Measurements from ENCODE around the gene FARP1.
"Not testable (repeated sequence)": the region's sequence is repeated elsewhere in the genome, so short reads cannot be mapped to it uniquely, and the experiment has no call there.

The FARP1 gene

DNA sequence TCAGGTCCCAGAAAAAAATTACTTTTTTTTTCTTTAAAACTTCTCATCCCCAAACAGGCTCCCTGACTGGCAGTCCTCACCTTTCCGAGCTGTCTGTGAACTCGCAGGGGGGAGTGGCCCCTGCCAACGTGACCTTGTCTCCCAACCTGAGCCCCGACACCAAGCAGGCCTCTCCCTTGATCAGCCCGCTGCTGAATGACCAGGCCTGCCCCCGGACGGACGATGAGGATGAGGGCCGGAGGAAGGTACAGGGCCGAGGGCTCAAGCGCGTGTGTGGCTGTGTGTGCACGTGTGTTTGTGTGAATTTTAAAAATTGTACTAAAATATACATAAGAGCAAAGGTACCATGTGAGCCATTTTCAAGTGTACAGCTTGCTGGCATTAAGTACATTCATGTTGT lies 266.4 kb downstream of the FARP1 start:
- DNase-seq: no peak

DNA sequence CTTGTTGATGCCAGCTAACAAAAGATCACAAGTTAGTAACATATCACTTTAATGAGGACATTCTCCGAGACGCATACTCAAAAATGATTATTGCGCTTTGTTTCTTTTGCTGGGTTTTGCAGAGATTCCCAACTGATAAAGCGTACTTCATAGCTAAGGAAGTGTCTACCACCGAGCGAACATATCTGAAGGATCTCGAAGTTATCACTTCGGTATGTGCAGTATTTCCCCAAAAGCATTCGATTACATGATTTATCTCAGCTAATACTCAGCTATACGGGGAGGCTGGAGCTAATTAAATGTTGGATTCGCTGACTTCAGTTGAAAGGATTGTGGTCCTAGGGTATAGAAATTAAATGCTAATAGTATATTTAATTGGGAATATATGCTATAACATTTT lies 267.7 kb downstream of the FARP1 start:
- no peak for DNase-seq

DNA sequence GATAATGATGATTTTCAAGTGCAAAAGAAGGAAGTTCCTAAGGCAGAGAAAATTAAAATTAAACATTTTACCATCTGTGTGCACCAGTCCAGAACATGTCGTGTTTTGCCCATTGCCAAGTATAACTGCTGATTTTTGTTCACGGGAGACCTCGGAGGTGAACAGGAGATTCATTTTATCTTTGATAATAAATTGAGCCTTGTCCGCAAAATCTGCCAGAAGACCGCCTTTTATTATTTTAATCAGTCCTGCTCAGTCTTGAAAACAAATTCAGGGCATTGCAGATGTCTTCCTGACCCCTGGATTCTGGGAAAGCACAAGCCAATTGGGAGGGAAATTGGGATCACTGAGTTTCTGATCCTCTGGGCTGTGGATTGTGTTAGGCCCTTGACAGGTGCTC lies 268.1 kb downstream of the FARP1 start:
- DNase-seq: no peak

DNA sequence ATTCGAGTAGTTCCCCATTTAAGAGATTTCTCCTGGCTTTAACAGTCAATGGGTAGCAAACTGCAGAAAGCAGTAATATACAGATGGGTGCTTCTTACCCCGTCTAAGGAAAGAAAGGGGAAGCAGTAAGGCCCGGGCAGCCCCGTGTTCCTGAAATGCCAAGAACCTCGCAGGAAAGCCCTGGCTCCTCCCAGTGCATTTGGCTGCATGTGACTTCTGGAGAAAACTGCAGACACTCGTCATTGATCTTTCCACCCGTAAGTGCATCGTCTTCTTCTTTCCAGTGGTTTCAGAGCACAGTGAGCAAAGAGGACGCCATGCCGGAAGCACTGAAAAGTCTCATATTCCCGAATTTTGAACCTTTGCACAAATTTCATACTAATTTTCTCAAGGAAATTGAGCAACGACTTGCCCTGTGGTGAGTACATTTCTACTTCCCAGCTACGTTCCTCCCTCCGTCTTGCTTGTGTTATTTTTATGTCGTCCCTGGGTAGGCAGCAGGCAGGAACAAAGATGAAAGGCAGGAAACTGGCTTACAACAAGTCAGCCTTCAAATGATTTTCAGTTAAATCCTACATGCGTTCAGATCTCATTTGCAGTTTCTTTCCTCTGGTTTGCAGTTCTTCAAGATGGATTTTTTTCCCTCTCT lies 268.8 kb downstream of the FARP1 start:
- peak; percentile 18 for DNase-seq

DNA sequence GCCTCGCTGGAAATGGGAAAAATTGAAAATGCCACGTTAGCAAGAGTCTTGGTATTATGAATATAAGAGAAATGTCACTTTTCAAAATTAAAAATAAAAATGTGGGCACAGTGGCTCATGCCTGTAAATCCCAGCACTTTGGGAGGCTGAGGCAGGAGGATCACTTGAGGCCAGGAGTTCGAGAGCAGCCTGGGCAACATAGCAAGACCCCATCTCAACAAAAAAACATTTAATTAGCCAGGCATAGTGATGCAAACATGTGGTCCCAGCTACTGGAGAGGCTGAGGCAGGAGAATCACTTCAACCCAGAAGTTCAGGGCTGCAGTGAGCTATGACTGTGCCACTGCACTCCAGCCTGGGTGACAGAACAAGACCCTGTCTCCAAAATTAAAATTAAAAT lies 270.4 kb downstream of the FARP1 start:
- DNase-seq: not testable (repeated sequence)

DNA sequence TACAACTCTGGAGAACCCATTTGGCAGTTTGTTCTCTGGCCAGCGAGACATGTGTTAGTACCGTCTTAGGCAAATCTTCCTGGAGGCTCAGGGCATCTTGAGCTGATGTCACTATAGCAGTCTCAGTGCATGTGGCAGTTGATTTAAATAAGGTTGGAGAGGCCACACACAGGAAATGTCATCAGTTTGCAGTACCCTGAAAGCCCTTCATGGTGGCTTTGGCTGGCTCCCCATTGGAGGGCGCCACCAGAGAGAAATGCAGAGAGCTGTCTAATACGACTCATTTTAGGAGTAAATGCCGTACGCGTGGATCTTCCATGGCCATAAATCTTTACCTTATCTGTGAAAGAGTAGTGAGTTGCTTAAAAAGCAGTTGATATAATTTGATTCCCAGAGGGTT lies 270.9 kb downstream of the FARP1 start:
- DNase-seq: no peak

DNA sequence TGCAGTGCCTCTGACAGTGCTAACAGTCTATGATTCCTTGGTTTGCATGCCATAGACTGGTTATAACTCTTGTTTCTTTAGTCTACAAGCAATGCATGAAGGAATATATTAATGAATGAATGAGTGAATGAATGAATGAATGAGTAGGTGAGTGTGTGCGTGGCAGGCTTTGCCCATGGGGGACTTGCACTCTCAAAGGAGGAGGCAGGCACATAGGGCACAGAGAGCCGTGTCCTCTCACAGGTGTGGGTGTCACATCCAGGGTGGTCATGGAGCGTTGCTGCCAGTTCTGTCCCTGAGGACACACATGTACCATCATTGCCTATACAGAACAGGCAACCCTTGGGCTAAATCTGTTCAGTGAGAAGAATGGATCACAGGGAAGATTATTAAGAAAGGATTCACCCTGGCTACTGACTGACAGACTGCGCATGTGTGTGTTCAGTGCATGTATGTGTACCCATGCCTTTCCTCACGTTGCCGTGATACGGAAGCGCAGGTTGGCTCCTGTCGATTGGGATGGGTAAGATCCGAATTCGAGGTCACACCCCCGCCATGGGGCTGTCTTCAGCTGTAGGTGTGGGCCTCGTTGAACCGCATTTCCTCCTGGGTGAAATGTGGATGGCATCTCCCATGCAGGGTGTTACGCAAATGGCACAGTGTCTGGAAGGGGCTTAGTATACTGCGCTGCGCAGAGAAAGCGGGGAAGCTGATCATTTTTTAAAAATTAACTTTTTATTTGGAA lies 272.6 kb downstream of the FARP1 start:
- no peak for DNase-seq

DNA sequence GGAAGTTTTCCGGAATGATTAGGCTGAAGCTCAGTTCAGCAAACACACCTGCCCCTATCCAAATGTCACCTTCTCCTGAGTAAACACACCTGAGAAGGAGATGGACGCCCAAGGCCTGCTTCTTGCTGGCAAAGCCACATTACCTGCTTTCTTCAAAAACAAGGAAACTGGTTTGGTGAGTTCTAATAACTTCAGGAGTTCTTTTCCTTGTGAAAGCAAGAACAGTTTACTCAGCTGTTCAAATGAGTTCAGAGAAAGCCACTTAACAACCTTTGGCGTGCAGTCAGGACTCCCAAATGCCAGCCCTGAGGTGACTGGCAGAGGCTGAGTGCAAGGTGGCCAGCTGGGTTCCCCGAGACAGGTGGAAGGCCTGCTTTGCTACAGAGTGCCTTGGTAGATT lies 273.5 kb downstream of the FARP1 start:
- no peak for DNase-seq

DNA sequence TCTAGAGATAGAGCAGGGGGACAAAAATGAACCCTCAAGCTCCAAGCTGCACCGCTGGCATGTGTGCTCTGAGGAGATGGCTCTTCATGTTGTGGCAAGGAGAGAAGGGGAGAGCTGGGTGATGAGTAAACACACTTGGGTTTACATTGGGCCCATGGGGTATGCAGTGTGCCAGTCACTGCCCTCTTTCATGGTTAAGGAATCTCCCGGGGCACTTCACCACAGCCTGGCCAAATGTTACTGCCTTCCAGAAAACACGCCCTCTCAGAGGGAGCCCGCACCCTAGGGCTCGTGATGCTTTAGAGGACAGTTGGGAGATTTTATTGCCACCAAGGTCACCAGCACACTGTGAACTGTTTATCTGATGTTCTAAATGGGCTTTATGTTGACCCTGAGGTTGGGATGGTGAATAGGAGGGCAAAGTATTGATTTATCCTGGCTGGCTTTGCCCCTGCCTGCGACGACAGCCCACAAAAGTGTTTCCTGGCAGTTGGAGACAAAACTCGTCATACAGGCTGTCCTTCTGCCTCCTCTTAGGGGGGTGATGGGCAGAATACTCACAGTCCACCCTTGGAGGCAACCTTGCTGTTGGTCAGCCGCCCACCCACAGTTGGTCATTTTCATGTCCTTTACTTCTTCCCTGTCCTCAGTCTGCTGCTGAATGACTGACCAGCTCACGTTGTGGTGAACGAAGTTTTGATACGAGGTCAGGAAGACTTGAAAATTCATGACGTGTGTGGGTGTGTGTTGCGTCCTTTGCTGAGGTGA lies 277.1 kb downstream of the FARP1 start:
- DNase-seq: no peak

DNA sequence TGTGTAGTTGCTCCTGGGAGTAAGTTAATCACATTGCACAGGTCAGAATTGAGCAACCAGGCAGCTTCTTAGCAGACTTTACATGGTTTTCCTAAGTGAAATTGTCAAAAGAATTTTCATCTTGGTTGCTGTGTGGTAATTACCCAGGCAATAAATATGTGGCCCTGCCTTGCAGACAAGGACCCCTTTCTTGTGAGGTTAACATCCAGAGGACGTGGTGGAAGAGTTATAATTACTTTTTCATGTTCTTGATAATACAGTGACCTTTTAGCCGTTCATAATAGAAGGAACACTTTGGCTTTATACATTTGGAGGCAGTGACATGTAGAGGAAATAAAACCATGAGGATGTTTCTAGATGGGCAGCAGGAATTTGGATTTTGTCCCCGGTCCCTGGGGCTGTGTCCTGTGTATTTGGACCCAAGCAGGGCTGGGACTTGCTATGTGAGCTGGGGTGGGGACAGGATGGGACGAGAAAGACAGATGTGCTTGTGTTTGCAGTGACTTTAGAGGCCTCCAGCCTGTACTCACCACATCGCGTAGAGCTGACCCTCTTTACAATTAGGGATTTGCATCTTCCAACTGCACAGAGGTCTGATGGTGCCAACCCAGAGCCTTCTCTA lies 277.8 kb downstream of the FARP1 start:
- DNase-seq: no peak

DNA sequence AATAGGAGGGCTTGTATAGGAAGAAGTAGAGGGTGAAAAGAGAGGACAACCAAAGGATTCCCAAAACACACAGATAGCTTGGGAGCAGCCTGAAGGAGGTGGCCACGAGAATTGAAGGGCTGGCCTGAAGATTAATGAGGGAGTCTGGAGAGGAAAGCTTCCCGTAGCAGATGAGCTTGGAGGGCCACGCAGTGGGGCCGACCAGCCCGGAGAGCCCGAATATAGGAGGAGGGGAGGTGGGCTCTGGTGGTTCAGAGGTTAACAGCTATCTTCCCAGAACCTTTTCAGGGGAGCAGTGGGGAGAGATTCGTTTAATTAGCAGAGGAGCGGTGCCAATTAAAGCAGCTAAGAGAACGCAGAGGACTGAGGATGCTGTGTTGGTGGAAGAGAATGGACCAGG lies 279.2 kb downstream of the FARP1 start:
- DNase-seq: no peak

DNA sequence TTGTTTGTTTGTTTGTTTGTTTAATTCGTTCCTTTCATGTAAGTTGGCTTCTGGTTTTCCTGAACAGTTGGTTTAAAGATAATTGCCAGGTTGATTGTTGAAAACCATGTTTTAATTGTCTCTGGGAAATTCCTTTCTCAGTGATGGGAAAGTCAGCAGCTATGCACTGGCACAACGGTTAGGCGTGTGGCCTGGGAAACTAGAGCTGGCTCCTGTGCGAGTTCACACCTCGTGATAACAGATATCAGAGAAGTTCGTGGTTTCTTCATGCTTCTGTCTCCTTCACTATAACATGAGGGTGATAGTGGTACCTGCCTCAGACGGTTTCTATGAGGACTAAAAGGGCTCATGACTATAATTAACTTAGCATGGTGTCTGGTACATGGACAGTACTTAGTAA lies 280.5 kb downstream of the FARP1 start:
- DNase-seq: no peak

DNA sequence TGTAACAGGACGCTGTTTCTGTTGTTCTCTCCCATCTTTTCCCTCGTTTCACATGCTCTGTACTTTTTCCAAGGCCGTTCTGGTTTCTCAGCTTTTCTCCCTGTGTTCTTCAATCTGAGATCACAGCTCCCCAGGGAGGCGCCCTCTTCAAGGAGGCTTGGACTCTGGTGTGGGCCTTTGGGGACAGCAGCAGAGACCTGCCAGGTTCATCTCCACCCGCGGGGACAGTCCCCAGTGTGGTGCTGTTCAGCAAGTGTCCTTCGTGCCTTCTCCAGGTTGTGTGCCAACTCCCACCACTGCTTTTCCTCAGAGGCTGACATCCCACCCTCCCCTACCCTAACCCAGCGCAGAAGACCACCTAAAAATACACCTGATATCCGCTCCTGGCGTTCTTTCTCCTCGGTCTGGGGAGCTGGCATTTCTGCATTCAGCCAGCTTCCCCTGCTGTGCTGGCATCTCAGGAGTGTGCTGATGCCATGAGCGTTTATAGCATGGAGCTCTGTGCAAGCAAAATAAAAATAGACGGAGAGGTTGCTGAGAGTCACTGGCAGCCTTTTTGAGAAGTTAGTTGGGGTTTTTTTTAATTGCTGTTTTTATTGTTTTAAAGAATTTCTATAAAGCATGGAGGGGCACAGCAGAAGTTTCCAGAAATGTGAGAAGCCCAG lies 284.6 kb downstream of the FARP1 start:
- DNase-seq: no peak

DNA sequence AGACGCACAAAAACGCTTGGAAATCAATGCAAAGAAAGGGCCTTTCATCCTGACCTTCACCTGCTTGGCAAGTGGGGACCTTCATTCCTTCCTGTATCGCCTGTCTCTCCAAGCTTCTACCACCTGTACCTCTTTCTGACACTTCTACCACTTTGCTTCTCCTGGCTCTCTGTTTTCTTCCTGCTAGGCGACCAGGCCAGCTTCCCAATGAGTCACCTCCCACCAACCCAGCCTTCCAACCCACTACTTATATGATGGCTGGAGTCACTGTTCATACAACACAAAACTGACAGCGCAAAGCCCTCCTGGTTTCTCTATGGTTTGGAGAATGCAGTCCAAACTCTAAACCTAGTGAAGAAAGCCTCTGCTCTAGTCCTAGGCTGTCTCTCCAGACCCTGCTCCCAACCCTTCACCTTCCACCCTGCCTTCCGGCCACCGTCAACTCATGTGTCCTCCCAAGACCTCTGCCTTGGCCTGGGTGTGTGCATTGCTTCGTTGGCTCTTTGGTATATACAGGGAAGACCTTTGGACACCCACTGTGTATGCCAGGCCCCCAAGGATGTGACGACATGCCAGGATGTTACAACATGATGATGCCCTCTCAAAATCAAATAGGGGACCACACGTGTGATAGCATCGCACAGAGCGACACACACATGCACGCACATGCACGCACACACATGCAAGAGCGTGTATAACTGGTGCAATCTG lies 285.5 kb downstream of the FARP1 start:
- no peak for DNase-seq

DNA sequence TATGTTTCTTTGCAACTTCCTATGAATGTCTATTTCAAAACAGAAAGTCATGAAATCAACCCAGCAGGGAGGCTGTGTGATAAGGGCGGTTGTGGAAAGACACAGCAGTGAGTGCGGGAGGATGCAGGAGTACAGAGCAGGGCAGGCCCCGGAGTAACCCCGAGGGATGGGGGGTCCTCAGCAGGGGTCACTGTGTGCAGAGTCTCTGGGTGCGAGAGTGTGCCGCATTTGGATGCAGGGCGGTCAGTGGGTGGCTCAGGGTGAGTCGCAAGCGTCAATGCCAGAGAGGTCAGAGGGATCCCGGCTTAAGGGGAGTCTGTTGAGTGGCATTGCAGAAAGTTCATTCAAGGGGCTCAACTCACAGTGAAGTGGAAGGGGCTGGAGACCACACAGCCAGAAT lies 286.2 kb downstream of the FARP1 start:
- DNase-seq: no peak

DNA sequence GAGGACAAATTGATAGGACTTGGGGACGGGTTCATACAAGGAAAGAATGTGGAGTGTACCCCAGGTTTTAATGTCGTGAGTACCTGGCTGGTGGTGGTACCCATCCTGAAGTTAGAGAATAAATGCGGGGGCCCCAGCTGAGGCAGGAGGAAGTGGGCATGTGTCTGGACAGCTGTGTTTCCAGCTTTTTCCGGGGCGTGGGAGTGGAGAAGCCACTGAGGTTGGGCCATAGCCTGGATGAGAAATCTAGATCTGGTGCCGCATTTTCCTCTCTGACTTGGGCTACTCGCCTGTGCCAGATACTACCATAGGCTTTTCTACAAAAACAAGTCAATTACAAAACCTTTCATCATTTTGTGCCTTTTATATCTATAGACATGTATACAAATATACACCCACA lies 286.6 kb downstream of the FARP1 start:
- no peak for DNase-seq

DNA sequence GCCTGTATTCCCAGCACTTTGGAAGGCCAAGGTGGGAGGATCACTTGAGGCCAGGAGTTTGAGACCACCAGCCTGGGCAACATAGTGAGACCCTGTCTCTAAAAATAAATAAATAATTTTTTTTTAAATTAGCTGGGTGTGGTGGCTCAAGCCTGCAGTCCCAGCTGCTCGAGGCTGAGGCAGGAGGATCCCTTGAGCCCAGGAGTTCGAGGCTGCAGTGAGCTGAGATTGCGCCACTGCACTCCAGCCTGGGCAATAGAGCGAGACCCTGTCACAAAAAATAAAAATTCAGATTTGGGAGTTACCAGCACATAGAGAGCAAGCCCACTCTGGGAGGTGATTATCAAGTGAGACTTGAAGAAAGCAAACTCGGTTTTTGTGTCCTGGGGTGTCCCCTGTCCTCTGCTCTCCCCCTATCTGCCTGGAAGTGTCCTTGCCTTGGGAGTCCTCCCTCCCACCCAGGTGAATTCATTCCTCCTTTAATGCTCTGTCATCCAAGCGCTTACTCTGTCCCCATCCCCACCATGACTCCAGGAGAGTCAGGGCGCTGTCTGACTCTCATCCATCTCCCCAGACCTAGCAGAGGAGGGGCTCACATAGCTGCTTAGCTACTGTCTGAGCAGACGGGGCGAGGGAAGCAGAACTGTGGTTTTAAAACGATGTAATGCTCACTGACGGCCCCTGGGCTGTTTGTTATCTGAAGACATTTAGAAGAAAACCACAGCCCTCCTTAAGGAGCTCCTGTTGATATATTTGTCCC lies 287.3 kb downstream of the FARP1 start:
- DNase-seq: no peak

DNA sequence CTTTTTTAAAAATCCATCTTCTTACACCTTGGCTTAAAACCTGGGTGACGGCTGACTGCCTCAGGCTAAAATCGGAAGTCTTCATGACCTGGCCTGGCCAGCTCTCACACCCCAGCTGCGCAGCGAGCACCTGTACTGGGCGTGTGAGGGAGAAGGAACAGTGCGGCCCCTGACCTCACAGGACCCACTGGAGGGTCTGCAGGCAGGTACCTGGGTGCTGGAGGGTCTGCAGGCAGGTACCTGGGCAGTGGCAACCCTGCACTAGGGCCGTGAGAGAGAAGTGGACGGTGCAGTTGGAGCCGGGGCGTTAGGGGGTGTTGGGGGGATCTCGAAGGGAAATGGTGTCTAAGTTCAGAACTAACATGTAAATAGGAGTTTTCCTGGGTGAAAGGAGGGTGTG lies 289.7 kb downstream of the FARP1 start:
- no peak for DNase-seq

DNA sequence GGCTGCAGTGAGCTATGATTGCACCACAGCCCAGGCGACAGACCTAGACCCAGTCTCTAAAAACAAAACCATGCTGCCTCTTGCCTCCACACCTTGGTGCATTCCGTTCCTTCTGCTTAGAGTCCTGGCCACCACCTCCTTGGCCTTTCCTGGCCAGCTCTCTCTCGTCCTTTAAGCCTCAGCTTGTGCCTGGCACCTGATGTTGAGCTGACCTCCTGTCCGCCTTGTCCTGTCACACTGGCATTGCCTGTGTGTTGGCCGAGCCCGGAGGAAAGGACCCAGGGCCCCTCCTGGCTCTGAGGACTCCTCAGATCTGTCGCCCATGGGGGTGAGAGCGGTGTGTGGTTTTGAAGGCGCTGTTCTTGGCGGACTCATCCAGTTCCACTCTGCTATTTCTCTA lies 290.8 kb downstream of the FARP1 start:
- DNase-seq: no peak

DNA sequence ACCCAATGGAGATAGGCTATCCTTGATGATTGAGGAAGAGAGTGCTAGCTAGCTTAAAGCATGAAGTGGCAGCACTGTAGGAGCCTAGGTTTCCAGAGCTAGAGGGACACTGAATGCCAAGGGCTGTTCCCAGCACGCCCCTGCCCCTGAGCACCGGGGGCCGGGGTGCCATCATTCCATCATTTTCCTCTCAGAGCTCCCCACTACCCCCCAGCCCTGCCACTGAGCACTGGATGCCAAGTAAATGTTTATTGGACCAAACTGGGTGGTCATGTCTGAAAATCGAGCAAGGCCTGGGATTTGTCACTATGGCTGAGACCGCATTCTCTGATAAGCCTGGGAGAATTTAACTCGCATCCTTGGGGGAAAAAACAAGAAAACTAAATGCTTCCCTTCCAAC lies 291.2 kb downstream of the FARP1 start:
- no peak for DNase-seq

DNA sequence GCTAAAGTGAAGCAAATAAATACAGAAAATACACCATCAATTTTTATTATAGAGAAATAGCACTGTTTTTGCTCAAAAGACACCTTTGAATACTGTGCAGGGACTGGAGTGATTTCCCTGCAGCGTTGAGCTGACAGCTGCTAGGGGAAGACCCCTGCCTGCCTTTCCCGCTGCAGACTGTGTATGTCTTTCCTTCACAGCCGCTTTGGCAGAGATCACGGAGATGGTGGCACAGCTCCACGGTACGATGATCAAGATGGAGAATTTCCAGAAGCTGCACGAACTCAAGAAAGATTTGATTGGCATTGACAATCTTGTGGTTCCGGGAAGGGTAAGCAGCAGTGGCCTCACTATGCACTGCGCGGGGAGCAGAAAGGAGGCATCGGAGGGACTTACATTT lies 292.5 kb downstream of the FARP1 start:
- DNase-seq: no peak
